Neural cell (in vitro differentiated cells): Measurements from ENCODE around the gene BCL2L11. TPM values are rescaled to one million over a fixed set of nuclear protein-coding genes. Genes with fewer than 3 reads are reported as not detected.

ENCODE experiments used
- H2AFZ ChIP-seq: fragments of 200-600, 300-800 bp; sonication (generic), shearing (Covaris generic); 2 replicates; pipeline ENCODE4 v1.6.0; 2014; ENCODE audit warnings: low read depth, mild to moderate bottlenecking, antibody characterized with exemption, low read length, moderate library complexity
- H3F3A ChIP-seq: fragments of 200-600 bp; shearing (Covaris generic); 2 replicates; pipeline ENCODE4 v1.6.1; 2016; ENCODE audit warnings: mild to moderate bottlenecking, moderate library complexity, mixed read lengths, antibody characterized with exemption, low read length; ENCODE audit not compliant: insufficient read depth, poor library complexity, severe bottlenecking
- H3K27ac ChIP-seq: fragments of 200-600, 300-800 bp; sonication (generic), shearing (Covaris generic); 2 replicates; pipeline ENCODE4 v1.5.1; 2014; ENCODE audit warnings: mild to moderate bottlenecking, low read length, moderate library complexity
- H3K27me3 ChIP-seq: fragments of 300-800, 200-600 bp; sonication (generic), shearing (Covaris generic); 2 replicates; pipeline ENCODE4 v1.6.0; 2014; ENCODE audit warnings: mild to moderate bottlenecking, low read depth, low read length, moderate library complexity; ENCODE audit not compliant: insufficient read depth
- H3K36me3 ChIP-seq: fragments of 300-800, 200-600 bp; sonication (generic), shearing (Covaris generic); 2 replicates; pipeline ENCODE4 v1.5.1; 2014; ENCODE audit warnings: mild to moderate bottlenecking, antibody characterized with exemption, low read length, moderate library complexity; ENCODE audit not compliant: insufficient read depth
- H3K4me2 ChIP-seq: fragments of 300-800, 200-600 bp; sonication (generic), shearing (Covaris generic); 2 replicates; pipeline ENCODE4 v1.6.0; 2014; ENCODE audit warnings: mild to moderate bottlenecking, low read length
- H3K4me3 ChIP-seq: fragments of 300-800, 200-600 bp; sonication (generic), shearing (Covaris generic); 2 replicates; pipeline ENCODE4 v1.5.1; 2014; ENCODE audit warnings: mild to moderate bottlenecking, low read length, moderate library complexity
- H3K79me2 ChIP-seq: fragments of 200-600 bp; shearing (Covaris generic); replicated peaks from 2 replicates; pipeline ENCODE4 v1.6.0; 2014; ENCODE audit warnings: mild to moderate bottlenecking, low read length, moderate library complexity; ENCODE audit not compliant: insufficient read depth
- H3K9ac ChIP-seq: fragments of 300-800, 200-600 bp; sonication (generic), shearing (Covaris generic); 2 replicates; pipeline ENCODE4 v1.6.1; 2016; ENCODE audit warnings: mild to moderate bottlenecking, low read length, mixed read lengths
- H3K9me2 ChIP-seq: fragments of 200-600 bp; shearing (Covaris generic); 2 replicates; pipeline ENCODE4 v1.6.1; 2016; ENCODE audit warnings: mild to moderate bottlenecking, low read length, mixed read lengths; ENCODE audit not compliant: insufficient read depth
- H3K9me3 ChIP-seq: fragments of 200-600, 300-800 bp; sonication (generic), shearing (Covaris generic); 2 replicates; pipeline ENCODE4 v1.6.1; 2016; ENCODE audit warnings: mild to moderate bottlenecking, mixed run types, low read length, moderate library complexity, mixed read lengths
- H4K20me1 ChIP-seq: fragments of 200-600 bp; shearing (Covaris generic); 2 replicates; pipeline ENCODE4 v1.6.1; 2016; ENCODE audit warnings: mild to moderate bottlenecking, mixed run types; ENCODE audit not compliant: insufficient read depth
- CTCF ChIP-seq: fragments of 450-650 bp; IDR thresholded peaks from 2 replicates; pipeline ENCODE4 v1.5.1; 2014; ENCODE audit warnings: antibody characterized with exemption, mild to moderate bottlenecking, moderate library complexity; ENCODE audit not compliant: poor library complexity, severe bottlenecking
- EP300 ChIP-seq: fragments of 450-650 bp; conservative IDR thresholded peaks from 2 replicates; pipeline ENCODE4 v1.6.1; 2014; ENCODE audit warnings: antibody characterized with exemption, mild to moderate bottlenecking, moderate library complexity; ENCODE audit not compliant: poor library complexity, severe bottlenecking
- EZH2 ChIP-seq: fragments of 200-600, 300-800 bp; shearing (Covaris generic), sonication (generic); IDR thresholded peaks from 2 replicates; pipeline ENCODE4 v1.6.1; 2014; ENCODE audit warnings: antibody characterized with exemption, low read length, borderline replicate concordance, mild to moderate bottlenecking; ENCODE audit not compliant: insufficient read depth, poor library complexity, severe bottlenecking
- MXI1 ChIP-seq: fragments of 450-650 bp; conservative IDR thresholded peaks from 2 replicates; pipeline ENCODE4 v1.6.1; 2014; ENCODE audit warnings: antibody characterized with exemption, mild to moderate bottlenecking; ENCODE audit not compliant: poor library complexity, severe bottlenecking
- POLR2AphosphoS5 ChIP-seq: IDR thresholded peaks from 2 replicates; pipeline ENCODE4 v1.6.1; 2012
- RAD21 ChIP-seq: fragments of 450-650 bp; conservative IDR thresholded peaks from 2 replicates; pipeline ENCODE4 v1.6.1; 2014; ENCODE audit warnings: antibody characterized with exemption, mild to moderate bottlenecking, moderate library complexity
- REST ChIP-seq: IDR thresholded peaks from 2 replicates; pipeline ENCODE4 v1.6.1; 2012; ENCODE audit warnings: borderline replicate concordance
- SMC3 ChIP-seq: fragments of 450-650 bp; conservative IDR thresholded peaks from 2 replicates; pipeline ENCODE4 v1.6.1; 2014; ENCODE audit warnings: antibody characterized with exemption, mild to moderate bottlenecking, moderate library complexity; ENCODE audit not compliant: poor library complexity
- TAF1 ChIP-seq: IDR thresholded peaks from 2 replicates; pipeline ENCODE4 v1.6.1; 2012; ENCODE audit warnings: low read depth
- polyA plus RNA-seq: library from polyadenylated mRNA; depleted of rRNA; stranded (reverse); fragments of >200 nt; gene quantifications from 2 replicates; pipeline ENCODE4 v1.2.3, GENCODE V29; 2014

The BCL2L11 gene
- polyA plus RNA-seq, 1 donor from 2014 or later = 2.6 TPM

- H3K79me2 ChIP-seq = no peaks in the 10 kb centered on the region
Observed at GRCh38 chr2:111192776-111193368, 72.2 kb downstream of the BCL2L11 start.

GRCh38 chr2:111194835-111195621 lies 74.3 kb downstream of the BCL2L11 start:
- no peaks in the 10 kb centered on the region for H3K36me3 ChIP-seq
- no peaks in the 10 kb centered on the region for H3K27me3 ChIP-seq
- no peak overlapping the region for H3K4me2 ChIP-seq
- TF ChIP-seq EZH2 (no peak), EP300 (no peak), REST (no peak), RAD21 (no peak), TAF1 (no peak), SMC3 (no peak), MXI1 (no peak), POLR2AphosphoS5 (no peak), CTCF (no peak)
- H4K20me1 ChIP-seq = no peaks in the 10 kb centered on the region
- H2AFZ ChIP-seq = no peak overlapping the region
- no peak overlapping the region for H3K27ac ChIP-seq
- no peaks in the 10 kb centered on the region for H3F3A ChIP-seq
- no peaks in the 10 kb centered on the region for H3K79me2 ChIP-seq
- no peaks in the 10 kb centered on the region for H3K9me2 ChIP-seq
- no peak overlapping the region for H3K9ac ChIP-seq
- no peaks in the 10 kb centered on the region for H3K9me3 ChIP-seq
- H3K4me3 ChIP-seq = no peak overlapping the region

More at GRCh38 chr2:111192776-111193368, 72.2 kb downstream of the BCL2L11 start:
- Histone ChIP-seq H3K9me3 (no peaks in the 10 kb centered on the region), H4K20me1 (no peaks in the 10 kb centered on the region), H3K36me3 (no peaks in the 10 kb centered on the region), H3K9me2 (no peaks in the 10 kb centered on the region), H3F3A (no peaks in the 10 kb centered on the region), H3K4me3 (no peak overlapping the region), H3K27me3 (no peaks in the 10 kb centered on the region), H3K27ac (no peak overlapping the region), H3K4me2 (no peak overlapping the region), H3K9ac (no peak overlapping the region), H2AFZ (no peak overlapping the region)
- no peak for TF ChIP-seq EZH2
- TF ChIP-seq CTCF = no peak
- no peak for TF ChIP-seq TAF1
- TF ChIP-seq SMC3 = no peak
- no peak for TF ChIP-seq RAD21
